Measurements from ENCODE around the gene PIK3C2G. TPM values are rescaled to one million over a fixed set of nuclear protein-coding genes. Genes with fewer than 3 reads are reported as not detected.

The PIK3C2G gene
- total and polyA plus RNA-seq, 10 of the 15 experiments (the other 5 are each of a cell fraction or from before 2014, with no cell fraction given), result not detected

- ChIA-PET CTCF (no interaction called here), SMC1A (ENCODE audit: uncharacterized antibody, unreplicated experiment) (no interaction called here), POLR2A (interaction anchor here (0.5 kb wide), 1 partner anchor 222 kb away, joined by 4 read pairs; no protein-coding TSS in a partner anchor), RAD21 (ENCODE audit: unreplicated experiment) (no interaction called here)
- Histone ChIP-seq H2AFZ (ENCODE audit: control insufficient read depth, low read depth, low read length) (no peak overlapping the region), H3K36me3 (ENCODE audit: control insufficient read depth in 2 of 2, insufficient read depth in 2 of 2, low read length in 1 of 2) (no peaks in the 10 kb centered on the region), H3K4me3 (no peak overlapping the region), H4K20me1 (ENCODE audit: control insufficient read depth, insufficient read depth) (no peaks in the 10 kb centered on the region), H3K4me1 (ENCODE audit: control insufficient read depth, insufficient read depth, low read length) (no peaks in the 10 kb centered on the region), H3K79me2 (ENCODE audit: control insufficient read depth, insufficient read depth, low read length) (no peaks in the 10 kb centered on the region), H3K27me3 (replicated peaks in 1 of 2; ENCODE audit: control insufficient read depth in 2 of 2, insufficient read depth in 2 of 2, low read length in 1 of 2) (no peaks in the 10 kb centered on the region), H3K27ac (ENCODE audit: control insufficient read depth, insufficient read depth) (no peak overlapping the region), H3K9ac (ENCODE audit: control insufficient read depth, insufficient read depth, low read length) (no peak overlapping the region), H3K9me3 (replicated peaks; ENCODE audit: control insufficient read depth, insufficient read depth, low read length) (no peaks in the 10 kb centered on the region), H3K4me2 (ENCODE audit: control insufficient read depth, insufficient read depth) (no peak overlapping the region)
- TF ChIP-seq FOXM1 (IDR thresholded peaks at IDR 0.05; ENCODE audit: low read depth, low read length) (no peak), JUNB (IDR thresholded peaks at IDR 0.05) (no peak), RELB (IDR thresholded peaks at IDR 0.05; ENCODE audit: low read depth) (no peak), SIX5 (IDR thresholded peaks at IDR 0.05; ENCODE audit: low read depth, low read length, severe bottlenecking) (no peak), ZBED1 (IDR thresholded peaks at IDR 0.05; ENCODE audit: borderline replicate concordance) (no peak), PBX3 (IDR thresholded peaks at IDR 0.05; ENCODE audit: insufficient replicate concordance, low read depth, low read length) (no peak), RBBP5 (conservative IDR thresholded peaks at IDR 0.05) (no peak), MEF2A (IDR thresholded peaks at IDR 0.05; ENCODE audit: insufficient read depth, low read depth, low read length) (no peak), MYB (IDR thresholded peaks at IDR 0.05; ENCODE audit: borderline replicate concordance, low read depth, low read length) (no peak), POLR2AphosphoS5 (IDR thresholded peaks at IDR 0.05; ENCODE audit: low read length) (no peak), LARP7 (IDR thresholded peaks at IDR 0.05) (no peak), NFYB (IDR thresholded peaks at IDR 0.05; ENCODE audit: insufficient read depth, low read depth, low read length) (no peak), KDM1A (IDR thresholded peaks at IDR 0.05; ENCODE audit: borderline replicate concordance) (no peak), HSF1 (IDR thresholded peaks at IDR 0.05; ENCODE audit: low read depth, low read length) (no peak), ASH2L (IDR thresholded peaks at IDR 0.05; ENCODE audit: borderline replicate concordance, low read depth) (no peak), HDGF (IDR thresholded peaks at IDR 0.05) (no peak), E2F4 (IDR thresholded peaks at IDR 0.05; ENCODE audit: low read depth, low read length) (no peak), RFX5 (IDR thresholded peaks at IDR 0.05; ENCODE audit: low read depth, low read length) (no peak)
- intact Hi-C loops (cut with micrococcal nuclease; ENCODE audit: unreplicated experiment) (no loop called here), in situ Hi-C loops (cut with MboI) (no loop called here)
- ATAC-seq, result no peak
- DNase-seq (ENCODE audit: low read depth, low spot score), result no peak
- 19% methylated on average over 3 of the region's 3 CpGs for WGBS (ENCODE audit: insufficient coverage, insufficient replicate concordance, low lambda C conversion rate, missing lambda C conversion rate)
- BruUV-seq (replicated peaks), result no TSS peak
- FAIRE-seq, result no peak
Measured at GRCh38 chr12:18483698-18484325, 222.5 kb downstream of the PIK3C2G start.

Data from GM12878 (cell line).